HCT116 (cell line): ENCODE measurements around the gene THRB. TPM values are rescaled to one million over a fixed set of nuclear protein-coding genes. Genes with fewer than 3 reads are reported as not detected.

Source experiments
- CBX3 ChIP-seq: IDR thresholded peaks from 2 replicates; pipeline ENCODE4 v1.6.1; 2012; ENCODE audit warnings: low read depth
- CEBPB ChIP-seq: IDR thresholded peaks from 2 replicates; pipeline ENCODE4 v1.6.1; 2012; ENCODE audit warnings: low read depth
- EGR1 ChIP-seq: IDR thresholded peaks from 2 replicates; pipeline ENCODE4 v1.6.1; 2012; ENCODE audit warnings: low read depth
- ELF1 ChIP-seq: IDR thresholded peaks from 2 replicates; pipeline ENCODE4 v1.6.1; 2012; ENCODE audit warnings: low read depth, borderline replicate concordance
- EZH2 ChIP-seq: fragments of 200-600 bp; sonication (generic); IDR thresholded peaks from 2 replicates; pipeline ENCODE4 v1.6.1; 2017; ENCODE audit warnings: antibody characterized with exemption, mixed run types
- EZH2phosphoT487 ChIP-seq: fragments of 200-600 bp; IDR thresholded peaks from 2 replicates; pipeline ENCODE4 v1.6.1; 2018; ENCODE audit warnings: antibody characterized with exemption, borderline replicate concordance
- JUND ChIP-seq: IDR thresholded peaks from 2 replicates; pipeline ENCODE4 v1.6.1; 2012
- SP1 ChIP-seq: IDR thresholded peaks from 2 replicates; pipeline ENCODE4 v1.6.1; 2012; ENCODE audit warnings: low read depth
- SRF ChIP-seq: IDR thresholded peaks from 2 replicates; pipeline ENCODE4 v1.6.1; 2012; ENCODE audit warnings: low read depth
- TCF7L2 ChIP-seq: IDR thresholded peaks from 2 replicates; pipeline ENCODE4 v1.7.0; 2011; ENCODE audit warnings: borderline replicate concordance, inconsistent platforms; ENCODE audit not compliant: insufficient read depth, insufficient read length; ENCODE audit errors: extremely low read depth
- YY1 ChIP-seq: IDR thresholded peaks from 2 replicates; pipeline ENCODE4 v1.6.1; 2011; ENCODE audit warnings: low read length, low read depth, moderate library complexity, mild to moderate bottlenecking; ENCODE audit not compliant: insufficient replicate concordance; ENCODE audit errors: extremely low read depth
- ZFX ChIP-seq: fragments of 450-650 bp; IDR thresholded peaks from 2 replicates; pipeline ENCODE4 v1.6.1; 2017
- total RNA-seq: library from RNA; stranded (reverse); gene quantifications from one replicate; pipeline ENCODE4 v1.2.1, GENCODE V29; 2021; ENCODE audit not compliant: unreplicated experiment
- TF ChIP-seq, protein P1 (sequence below): IDR thresholded peaks from 2 replicates; pipeline ENCODE4 v1.6.1; 2012; ENCODE audit warnings: low read depth
- TF ChIP-seq, protein P2 (sequence below): IDR thresholded peaks from 2 replicates; pipeline ENCODE4 v1.6.1; 2012
- TF ChIP-seq, protein P3 (sequence below): IDR thresholded peaks from 2 replicates; pipeline ENCODE4 v1.6.1; 2012

THRB gene
- total RNA-seq, 1 experiment from 2014 or later, result 2.5 TPM

DNA sequence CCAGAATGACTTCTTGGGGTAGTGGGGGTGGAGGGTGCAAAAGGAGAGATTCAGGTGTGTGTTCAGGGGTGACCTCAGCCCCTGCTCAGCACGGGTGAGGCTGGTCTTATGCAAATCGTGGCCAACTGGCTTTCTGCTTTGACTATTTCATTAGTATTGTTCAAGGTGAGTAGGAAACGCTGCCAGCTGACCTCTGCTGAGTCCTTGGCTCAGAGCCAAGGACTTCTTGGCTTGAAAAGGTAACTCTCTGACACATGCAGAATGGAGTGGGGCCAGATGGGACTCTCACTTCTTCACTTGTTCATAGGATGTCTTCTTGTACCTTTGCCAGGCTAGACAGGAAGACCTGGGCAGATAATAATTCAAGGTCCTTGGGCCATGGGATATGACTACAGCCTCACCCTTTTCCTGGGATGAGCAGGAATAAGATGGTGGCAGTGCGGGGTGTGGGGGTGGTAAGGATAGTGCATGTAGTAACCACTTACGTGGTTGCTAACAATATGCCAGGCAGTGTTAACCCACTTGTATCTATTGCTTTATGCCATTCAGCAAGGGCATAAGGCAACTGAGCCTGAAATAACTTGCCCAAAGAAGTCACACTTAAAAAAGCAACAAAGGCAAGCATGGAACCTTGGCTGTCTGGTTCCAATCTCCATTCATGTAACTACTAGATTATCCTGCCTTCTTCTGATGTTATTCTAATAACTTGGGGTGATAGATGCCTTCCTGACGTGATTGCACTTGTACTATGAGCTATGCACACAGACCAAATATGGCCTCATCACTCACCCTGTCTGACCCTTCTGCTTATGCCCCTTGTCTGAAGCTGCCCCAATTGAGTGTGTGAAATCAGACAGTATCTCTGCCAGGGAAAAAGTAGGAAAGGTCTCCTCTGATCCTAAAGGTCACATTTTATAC, 356.4 kb downstream of the THRB start (continued):
- TF ChIP-seq, protein P1, sequence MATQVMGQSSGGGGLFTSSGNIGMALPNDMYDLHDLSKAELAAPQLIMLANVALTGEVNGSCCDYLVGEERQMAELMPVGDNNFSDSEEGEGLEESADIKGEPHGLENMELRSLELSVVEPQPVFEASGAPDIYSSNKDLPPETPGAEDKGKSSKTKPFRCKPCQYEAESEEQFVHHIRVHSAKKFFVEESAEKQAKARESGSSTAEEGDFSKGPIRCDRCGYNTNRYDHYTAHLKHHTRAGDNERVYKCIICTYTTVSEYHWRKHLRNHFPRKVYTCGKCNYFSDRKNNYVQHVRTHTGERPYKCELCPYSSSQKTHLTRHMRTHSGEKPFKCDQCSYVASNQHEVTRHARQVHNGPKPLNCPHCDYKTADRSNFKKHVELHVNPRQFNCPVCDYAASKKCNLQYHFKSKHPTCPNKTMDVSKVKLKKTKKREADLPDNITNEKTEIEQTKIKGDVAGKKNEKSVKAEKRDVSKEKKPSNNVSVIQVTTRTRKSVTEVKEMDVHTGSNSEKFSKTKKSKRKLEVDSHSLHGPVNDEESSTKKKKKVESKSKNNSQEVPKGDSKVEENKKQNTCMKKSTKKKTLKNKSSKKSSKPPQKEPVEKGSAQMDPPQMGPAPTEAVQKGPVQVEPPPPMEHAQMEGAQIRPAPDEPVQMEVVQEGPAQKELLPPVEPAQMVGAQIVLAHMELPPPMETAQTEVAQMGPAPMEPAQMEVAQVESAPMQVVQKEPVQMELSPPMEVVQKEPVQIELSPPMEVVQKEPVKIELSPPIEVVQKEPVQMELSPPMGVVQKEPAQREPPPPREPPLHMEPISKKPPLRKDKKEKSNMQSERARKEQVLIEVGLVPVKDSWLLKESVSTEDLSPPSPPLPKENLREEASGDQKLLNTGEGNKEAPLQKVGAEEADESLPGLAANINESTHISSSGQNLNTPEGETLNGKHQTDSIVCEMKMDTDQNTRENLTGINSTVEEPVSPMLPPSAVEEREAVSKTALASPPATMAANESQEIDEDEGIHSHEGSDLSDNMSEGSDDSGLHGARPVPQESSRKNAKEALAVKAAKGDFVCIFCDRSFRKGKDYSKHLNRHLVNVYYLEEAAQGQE, result no peak
- TF ChIP-seq ZFX (no peak), CEBPB (no peak), EZH2phosphoT487 (no peak), SP1 (no peak), SRF (no peak), EGR1 (no peak), CBX3 (no peak), EZH2 (no peak), JUND (no peak), YY1 (no peak), TCF7L2 (no peak), ELF1 (no peak)
- TF ChIP-seq, protein P2, sequence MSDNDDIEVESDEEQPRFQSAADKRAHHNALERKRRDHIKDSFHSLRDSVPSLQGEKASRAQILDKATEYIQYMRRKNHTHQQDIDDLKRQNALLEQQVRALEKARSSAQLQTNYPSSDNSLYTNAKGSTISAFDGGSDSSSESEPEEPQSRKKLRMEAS, result no peak
- TF ChIP-seq, protein P3, sequence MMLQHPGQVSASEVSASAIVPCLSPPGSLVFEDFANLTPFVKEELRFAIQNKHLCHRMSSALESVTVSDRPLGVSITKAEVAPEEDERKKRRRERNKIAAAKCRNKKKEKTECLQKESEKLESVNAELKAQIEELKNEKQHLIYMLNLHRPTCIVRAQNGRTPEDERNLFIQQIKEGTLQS, result no peak
